ENCODE data around the gene SPTBN5.

Gene SPTBN5

GRCh38 chr15:41893422-41894250, at the start of gene SPTBN5:
SPTBN5 (minus strand) TSS chr15:41894053; CDS start chr15:41893497, 556 bp downstream.
- no peak for DNase-seq (ENCODE audit: low spot score)

DNA sequence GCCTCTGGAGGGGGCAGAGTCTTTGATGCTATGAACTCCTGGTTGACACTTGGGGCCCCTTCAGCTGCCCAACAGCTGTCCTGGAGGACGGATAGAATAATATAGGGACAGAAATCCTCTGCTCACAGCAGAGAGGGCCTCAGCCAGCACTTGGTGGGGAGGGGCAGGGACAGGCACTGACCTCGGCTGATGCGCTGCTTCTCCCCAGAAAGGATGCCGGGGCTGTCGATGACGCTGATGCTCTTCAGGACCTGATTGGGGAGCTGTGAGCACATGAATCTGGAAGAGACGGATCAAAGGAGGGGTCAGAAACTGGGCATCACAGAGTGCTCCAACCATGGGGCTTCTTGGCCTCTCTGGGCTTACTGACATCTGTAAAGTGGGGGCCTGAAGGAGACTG, 49.0 kb upstream of the SPTBN5 start:
- DNase-seq (ENCODE audit: low spot score): no peak

- no peak for DNase-seq (ENCODE audit: low spot score)
These were observed 48.0 kb upstream of the SPTBN5 start for GRCh38 chr15:41941644-41942415.

DNA sequence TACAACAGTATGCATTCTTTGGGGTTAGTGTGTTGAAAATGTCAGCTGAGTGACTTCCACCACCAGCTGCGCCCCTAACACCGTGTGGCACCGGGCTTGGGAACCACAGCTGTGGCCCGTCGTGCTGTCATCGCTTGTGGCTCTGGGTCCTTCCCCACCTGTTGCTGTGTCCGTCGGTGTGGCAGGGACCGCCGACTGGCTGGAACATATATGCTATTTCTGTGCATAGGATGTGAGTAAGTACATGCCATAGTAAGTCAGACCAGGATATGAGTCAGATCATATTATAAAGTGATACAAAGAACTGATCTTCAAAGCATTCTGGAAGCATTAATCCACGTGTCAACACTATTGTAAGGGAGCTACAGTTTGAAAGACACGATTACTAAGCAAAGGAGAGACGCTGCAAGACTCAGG, 46.6 kb upstream of the SPTBN5 start:
- DNase-seq (ENCODE audit: low spot score): no peak

DNA sequence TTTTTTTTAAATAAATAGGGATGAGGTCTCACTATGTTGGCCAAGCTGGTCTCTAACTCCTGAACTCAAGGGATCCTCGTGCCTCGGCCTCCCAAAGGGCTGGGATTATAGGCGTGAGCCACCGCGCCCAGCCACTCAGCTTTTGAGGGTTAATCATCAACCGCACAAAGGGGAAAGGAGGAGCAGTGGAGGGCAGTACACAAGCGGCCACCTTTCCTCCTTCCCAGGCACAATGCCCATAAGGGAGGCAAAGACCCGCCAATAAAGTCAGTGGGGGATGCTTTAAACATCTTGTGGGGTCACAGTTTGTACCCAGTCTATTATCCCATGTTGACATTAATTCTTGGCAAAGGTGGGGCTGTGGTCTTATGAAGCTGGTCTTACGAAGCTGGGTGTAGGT, 46.1 kb upstream of the SPTBN5 start:
- no peak for DNase-seq (ENCODE audit: low spot score)

- no peak for DNase-seq (ENCODE audit: low spot score)
These were observed 43.7 kb upstream of the SPTBN5 start for GRCh38 chr15:41937568-41937923.

GRCh38 chr15:41936649-41937567, 43.1 kb upstream of the SPTBN5 start:
- DNase-seq (ENCODE audit: low spot score): no peak

DNA sequence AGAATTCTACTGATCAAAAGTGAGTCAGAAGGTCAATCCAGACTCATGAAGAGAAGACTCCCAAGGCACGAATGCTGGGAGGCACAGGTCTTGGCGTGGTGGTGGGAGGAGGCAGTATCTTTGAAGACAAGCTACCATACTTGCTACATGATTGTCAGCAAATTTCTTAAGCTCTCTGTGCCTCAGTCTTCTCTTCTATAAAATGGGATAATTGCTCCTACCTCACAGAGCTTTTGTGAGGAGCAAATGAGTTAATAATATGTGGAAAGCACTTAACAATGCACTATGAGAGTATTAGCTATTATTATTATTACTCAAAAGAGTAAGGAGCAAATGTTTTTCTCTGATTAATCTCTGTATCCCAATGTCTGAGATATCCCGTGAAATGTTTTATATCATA, 42.3 kb upstream of the SPTBN5 start:
- no peak for DNase-seq (ENCODE audit: low spot score)

DNA sequence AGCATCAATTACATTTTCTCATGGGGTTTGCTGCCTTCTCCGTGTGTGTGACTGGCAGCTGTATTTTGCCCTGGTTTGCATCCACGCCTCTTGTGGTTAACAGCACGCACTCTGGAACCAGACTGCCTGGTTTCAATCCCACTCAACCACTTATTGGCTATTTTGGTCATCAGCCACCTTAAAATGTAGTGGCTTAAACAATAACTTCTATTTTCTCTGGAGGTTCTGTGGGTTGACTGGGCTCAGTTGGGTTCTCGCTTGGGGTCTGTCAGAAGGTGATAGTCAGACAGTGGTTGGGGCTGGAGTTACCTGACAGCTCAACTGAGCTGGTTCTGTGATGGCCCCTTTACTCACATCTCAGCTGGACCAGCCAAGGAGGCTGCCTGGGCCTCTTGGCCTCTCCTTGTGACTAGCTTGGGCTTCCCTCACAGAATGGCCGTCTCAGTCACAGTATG, 41.7 kb upstream of the SPTBN5 start:
- DNase-seq (ENCODE audit: low spot score): no peak

- DNase-seq (ENCODE audit: low spot score): no peak
These were observed 41.0 kb upstream of the SPTBN5 start for GRCh38 chr15:41934843-41935242.

- DNase-seq (ENCODE audit: low spot score): no peak
These were observed 39.9 kb upstream of the SPTBN5 start for GRCh38 chr15:41933771-41934170.

GRCh38 chr15:41933326-41933725, 39.5 kb upstream of the SPTBN5 start:
- no peak for DNase-seq (ENCODE audit: low spot score)

GRCh38 chr15:41932511-41933289, 38.8 kb upstream of the SPTBN5 start:
- DNase-seq (ENCODE audit: low spot score): no peak

GRCh38 chr15:41932101-41932500, 38.2 kb upstream of the SPTBN5 start:
- DNase-seq (ENCODE audit: low spot score): no peak

- DNase-seq (ENCODE audit: low spot score): no peak
These were observed 37.0 kb upstream of the SPTBN5 start for GRCh38 chr15:41930867-41931222.

GRCh38 chr15:41930221-41930866, 36.5 kb upstream of the SPTBN5 start:
- no peak for DNase-seq (ENCODE audit: low spot score)

DNA sequence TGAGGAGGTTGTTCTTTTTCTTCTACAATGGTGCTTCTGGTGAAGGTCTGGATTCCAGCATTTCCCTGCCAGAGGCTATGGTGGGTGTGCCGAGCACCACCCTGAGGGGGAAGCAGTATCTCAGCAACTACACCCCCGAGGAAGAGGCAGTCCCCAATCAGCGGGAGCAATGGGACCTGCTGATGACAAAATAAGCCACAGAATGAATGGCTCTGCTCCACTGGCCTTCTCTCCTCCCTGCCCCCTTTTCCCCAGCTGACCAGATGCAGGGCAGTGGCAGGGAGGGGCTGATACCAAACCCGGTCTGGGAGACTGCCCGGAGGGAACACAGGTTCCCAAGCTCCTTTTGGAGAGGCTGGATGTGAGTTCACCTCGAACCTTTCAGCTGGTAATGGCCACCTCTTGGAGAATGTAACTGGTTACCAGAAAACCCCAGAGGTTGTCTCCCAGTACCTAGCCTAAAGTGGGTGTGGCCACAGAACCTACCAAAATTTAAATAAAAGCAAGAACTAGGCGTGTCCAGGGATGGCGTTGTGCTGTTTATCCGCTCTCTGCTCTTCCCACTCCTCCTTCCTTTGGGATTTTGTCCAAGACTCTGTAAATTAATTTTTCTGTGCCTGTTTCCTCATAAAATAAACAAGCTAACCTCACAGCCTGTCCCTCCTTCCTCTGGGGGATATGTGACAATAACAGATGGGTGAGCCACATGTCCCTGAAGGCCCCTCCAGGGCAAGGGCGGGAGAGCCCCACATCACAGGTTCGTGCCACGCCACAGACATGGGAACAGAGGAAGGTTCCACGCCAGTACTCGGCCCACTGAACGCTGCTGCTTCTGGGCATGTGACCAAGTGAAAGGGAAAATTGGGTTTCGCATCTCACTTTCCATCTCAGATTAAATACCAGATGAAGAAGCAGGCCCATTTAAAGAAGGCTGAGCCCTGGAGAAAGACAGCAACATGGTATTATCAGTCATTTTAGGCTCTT, 35.1 kb upstream of the SPTBN5 start:
- DNase-seq (ENCODE audit: low spot score): no peak

DNA sequence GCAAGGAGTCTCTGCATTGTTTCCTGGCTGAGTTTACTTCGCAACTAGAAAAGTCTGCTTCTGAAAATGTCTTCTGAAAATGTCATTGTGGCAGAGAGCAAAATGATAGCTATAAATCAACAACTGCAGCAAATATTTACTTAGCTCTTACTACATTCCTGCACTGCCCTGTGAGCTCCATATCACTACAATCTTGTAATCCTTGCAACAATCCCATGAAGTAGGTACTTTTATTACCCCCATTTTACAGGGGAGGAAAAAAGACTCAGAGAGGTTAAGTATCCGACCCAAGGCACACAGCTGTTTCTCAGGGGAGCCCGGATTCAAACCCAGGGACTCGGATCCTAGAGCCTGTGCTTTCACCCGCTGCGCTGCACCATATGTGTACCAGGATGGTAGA, 34.2 kb upstream of the SPTBN5 start:
- DNase-seq (ENCODE audit: low spot score): peak; percentile 51

DNA sequence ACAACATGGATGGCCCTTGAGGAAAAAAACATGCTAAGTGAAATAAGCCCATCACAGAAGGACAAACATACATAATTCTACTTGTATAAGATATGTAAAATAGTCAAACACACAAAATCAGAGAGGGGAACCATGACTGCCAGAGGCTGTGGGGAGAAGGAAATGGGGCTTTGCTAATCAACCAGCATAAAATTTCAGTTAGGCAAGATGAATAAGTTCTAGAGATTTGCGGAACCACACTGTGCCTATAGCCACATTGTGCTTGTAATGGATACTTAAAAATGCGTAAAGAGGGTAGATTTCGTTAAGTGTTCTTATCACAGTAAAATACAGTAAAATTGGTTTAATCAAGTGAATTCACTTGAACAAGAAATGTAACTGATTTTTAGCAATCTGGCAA, 33.7 kb upstream of the SPTBN5 start:
- no peak for DNase-seq (ENCODE audit: low spot score)

Data from HuH-7.5 (cell line).